AG20443 (cell line): ENCODE results near the gene CYBC1.
"Not testable (repeated sequence)": the region's sequence is repeated elsewhere in the genome, so short reads cannot be mapped to it uniquely, and the experiment has no call there.

ENCODE experiments used
- DNase-seq: peaks from one replicate; pipeline ENCODE4 v3.0.0; 2012; ENCODE audit warnings: low spot score, mixed read lengths

The CYBC1 gene

GRCh38 chr17:82477934-82478333, 27.4 kb upstream of the CYBC1 start:
- DNase-seq: no peak

GRCh38 chr17:82475458-82475857, 24.9 kb upstream of the CYBC1 start:
- no peak for DNase-seq

GRCh38 chr17:82474223-82475010, 23.9 kb upstream of the CYBC1 start:
- no peak for DNase-seq

DNA sequence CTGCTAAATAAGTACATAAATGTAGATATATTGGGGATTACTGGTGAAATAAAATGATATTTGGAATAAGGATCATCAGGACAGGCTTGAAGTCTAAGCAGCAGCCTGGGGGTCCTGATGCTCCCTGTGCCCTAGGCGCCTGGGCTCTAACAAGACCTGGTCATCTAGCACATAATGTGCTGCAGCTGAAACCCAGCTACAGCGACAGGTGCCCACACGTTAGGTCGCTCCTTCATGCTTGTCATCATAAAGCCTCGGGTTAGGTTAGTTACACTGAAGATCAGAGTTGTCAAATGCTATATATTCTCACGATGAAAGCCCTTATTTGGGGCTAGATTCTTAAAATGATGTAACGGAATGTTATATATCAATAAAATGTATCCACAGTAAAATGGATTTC, 19.5 kb upstream of the CYBC1 start:
- DNase-seq: no peak

DNA sequence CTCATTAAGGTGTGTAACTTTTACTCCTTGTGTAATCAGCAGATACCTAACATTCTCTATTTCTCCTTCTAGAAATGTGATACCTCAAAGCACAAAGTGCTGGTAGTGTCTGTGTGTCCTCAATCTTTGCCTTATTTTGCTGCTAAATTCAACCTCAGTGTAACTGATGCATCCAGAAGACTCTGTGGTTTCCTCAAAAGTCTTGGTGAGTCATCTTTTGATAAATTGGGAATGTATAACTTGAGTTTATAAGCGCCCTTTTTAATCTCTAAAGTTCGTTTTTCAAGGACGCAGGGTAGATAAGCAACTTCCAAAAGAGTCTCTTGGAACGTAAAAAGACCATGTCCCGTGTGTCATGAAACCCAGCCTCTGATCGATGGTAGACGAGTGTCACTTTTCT, 18.1 kb upstream of the CYBC1 start:
- no peak for DNase-seq

DNA sequence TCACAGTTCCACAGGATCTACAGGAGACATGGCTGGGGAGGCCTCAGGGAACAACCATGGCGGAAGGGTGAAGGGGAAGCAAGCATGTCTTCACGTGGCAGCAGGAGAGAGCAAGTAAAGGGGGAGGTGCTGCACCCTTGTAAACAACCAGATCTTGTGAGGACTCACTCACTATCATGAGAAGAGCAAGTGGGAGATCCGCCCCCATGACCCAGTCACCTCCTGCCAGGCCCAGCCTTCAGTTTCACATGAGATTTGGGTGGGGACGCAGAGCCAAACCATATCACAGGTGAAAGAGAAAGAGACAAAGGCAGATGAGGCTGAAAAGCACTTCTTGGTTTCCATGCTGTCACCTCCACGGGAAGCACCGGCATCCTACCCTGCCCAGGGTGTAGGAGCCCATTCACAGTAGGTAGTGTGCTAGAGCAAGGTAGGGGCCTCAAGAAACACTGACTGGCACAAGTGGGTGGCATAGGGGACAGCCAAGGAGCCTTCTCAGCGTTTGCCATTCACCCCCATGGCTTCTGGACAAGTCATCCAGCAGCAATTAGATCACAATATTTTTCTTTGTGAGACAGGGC, 14.6 kb upstream of the CYBC1 start:
- DNase-seq: no peak

- no peak for DNase-seq
Measured at GRCh38 chr17:82464567-82464929, 14.0 kb upstream of the CYBC1 start.

- DNase-seq: peak; percentile 5
Measured at GRCh38 chr17:82463925-82464566, 13.5 kb upstream of the CYBC1 start.

DNA sequence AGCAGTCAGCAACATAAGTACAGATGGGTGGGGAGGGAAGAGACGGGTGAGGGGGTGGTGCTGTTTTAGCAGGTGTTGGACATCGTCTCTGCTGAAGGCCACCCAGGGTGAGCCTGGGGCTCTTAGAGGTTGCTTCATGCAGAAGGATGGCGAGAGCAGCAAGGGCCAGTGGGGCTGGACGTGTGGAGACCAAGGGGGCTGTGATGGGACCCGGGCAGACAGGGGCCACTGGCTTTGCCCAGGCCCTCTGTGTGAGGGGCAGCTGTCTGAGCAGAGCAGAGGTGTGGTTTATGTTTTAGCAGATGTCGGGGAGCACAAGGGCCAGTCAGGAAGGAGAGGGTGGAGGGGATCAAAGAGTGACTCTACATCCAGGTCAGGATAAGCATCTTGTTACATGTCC, 12.8 kb upstream of the CYBC1 start:
- peak; percentile 3 for DNase-seq

- no peak for DNase-seq
Measured at GRCh38 chr17:82461827-82462524, 11.4 kb upstream of the CYBC1 start.

GRCh38 chr17:82459936-82460335, 9.4 kb upstream of the CYBC1 start:
- DNase-seq: not testable (repeated sequence)

- DNase-seq: peak; percentile 52
Measured at GRCh38 chr17:82458885-82459424, 8.4 kb upstream of the CYBC1 start.

DNA sequence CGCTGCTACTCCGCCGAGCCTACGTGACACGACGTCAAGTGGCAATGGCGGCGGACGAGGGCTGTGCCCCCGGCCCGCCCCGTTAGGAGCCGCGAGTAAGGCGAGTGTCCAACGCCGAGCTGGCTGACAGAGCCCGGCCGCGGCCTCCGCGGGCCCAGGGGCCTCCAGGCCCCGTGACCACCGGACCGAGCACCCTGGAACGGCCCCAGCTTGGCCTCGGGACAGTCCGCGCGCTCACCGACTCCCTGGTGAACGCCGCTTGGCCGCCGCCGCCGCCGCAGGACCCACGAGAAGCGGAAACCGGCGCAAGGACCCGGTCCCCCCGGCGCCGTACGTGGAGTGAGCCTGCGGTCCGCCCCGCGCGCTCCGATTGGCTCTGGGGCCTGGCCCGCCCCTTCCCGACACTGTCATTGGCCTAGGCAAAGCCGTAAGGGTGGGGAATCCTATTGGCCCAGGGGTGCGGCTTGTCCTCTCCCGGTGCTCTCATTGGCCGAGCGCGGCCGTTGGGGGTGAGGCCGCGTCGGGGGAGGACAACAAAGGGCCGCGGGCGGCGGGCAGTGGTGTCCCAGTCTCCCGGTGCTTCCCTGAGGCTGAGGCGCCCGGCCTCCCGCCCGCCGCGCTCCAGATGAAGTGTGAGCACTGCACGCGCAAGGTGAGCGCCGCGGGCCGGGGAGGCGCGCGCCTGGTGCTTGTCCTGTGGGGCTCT, 7.8 kb upstream of the CYBC1 start, which contains the start of gene NARF:
TSS of gene NARF (plus strand) at position 563 of the 706 bp plus-strand sequence. CDS start at position 626, 63 bp downstream.
- peak; percentile 98 for DNase-seq

GRCh38 chr17:82457929-82458178, 7.3 kb upstream of the CYBC1 start:
- DNase-seq: peak; percentile 97

DNA sequence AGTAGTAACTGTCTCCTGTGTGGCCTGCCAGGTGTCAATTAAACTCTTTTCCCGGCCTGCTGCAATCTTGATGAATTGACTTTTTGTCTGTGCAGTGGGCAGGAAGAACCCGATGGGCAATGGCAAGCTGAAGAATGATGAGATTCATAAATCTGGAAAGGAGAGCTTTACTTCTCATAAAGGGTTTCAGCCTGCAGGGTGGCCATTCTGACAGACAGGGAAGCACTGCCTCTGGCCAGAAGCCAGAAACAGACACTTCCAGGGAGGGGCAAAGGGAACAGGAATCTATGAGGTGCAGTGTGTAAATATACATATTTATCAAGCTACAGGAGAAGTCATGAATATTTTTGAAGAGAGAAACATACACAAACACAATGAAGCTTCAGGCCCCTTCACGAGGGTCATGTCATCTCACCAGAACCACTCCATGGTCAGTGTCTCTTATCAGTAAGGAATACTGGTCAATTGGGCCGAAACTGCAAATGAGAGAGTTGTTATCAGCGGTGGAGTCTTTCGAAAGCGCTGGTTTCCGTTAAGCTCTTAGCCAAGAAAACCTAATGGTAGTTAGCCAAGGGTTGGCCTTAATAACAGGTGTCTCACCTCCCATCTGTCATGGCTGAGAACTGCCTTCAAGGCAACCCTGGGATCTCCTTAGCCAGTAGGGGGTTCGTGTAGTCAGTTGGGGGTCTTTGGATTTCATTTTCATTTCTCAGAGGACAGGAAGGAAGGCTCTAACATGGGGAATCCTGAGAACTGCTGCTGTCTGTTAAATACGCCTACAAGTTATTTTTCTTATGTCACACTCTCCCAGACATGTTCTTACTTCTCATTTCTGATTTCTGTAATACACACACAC, 6.7 kb upstream of the CYBC1 start:
- no peak for DNase-seq

- DNase-seq: not testable (repeated sequence)
Measured at GRCh38 chr17:82453706-82454105, 3.2 kb upstream of the CYBC1 start.

GRCh38 chr17:82453151-82453550, 2.6 kb upstream of the CYBC1 start:
- not testable (repeated sequence) for DNase-seq

- DNase-seq: no peak
Measured at GRCh38 chr17:82452162-82452561, 1.6 kb upstream of the CYBC1 start.

DNA sequence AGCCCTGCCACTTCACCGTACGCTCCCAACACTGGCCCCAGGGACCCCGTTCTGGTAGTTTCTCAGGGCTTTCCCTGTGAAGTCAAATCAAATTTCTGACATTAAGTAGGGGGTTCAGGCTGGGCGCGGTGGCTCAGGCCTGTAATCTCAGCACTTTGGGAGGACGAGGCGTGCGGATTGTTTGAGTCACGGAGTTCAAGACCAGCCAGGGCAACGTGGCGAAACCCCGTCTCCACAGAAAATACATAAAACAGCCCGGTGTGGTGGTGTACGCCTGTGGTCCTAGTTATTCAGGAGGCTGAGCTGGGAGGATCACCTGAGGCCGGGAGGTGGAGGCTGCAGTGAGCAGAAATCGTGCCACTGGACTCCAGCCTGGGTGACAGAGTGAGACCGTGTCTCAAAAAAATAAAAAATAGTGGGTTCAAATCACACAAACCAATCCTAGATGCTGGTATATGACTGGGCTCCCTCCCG, 632 bp downstream of the CYBC1 start:
- no peak for DNase-seq

- DNase-seq: peak; percentile 2
Measured at GRCh38 chr17:82449131-82449882, 1.2 kb downstream of the CYBC1 start.
